ENCODE data around the gene CCNL2. TPM values are rescaled to one million over a fixed set of nuclear protein-coding genes. Genes with fewer than 3 reads are reported as not detected.

CCNL2 gene
- total RNA-seq, 1 donor from 2014 or later, result 134 TPM

- no peaks in the 10 kb centered on the region for H3K27me3 ChIP-seq (ENCODE audit: control insufficient read depth, insufficient read depth, low read length)
- no peak for DNase-seq (ENCODE audit: low read depth)
- TF ChIP-seq CTCF (IDR thresholded peaks at IDR 0.05; ENCODE audit: insufficient read depth, low read length, poor library complexity, severe bottlenecking), result no peak
- H3K4me3 ChIP-seq (ENCODE audit: low read depth, low read length), result no peak overlapping the region
- no peaks in the 10 kb centered on the region for H3K36me3 ChIP-seq (ENCODE audit: control insufficient read depth, insufficient read depth, low read length)
These were observed 31.8 kb downstream of the CCNL2 start for GRCh38 chr1:1367315-1367714.

- no peak for TF ChIP-seq CTCF (IDR thresholded peaks at IDR 0.05; ENCODE audit: insufficient read depth, low read length, poor library complexity, severe bottlenecking)
- Histone ChIP-seq H3K36me3 (ENCODE audit: control insufficient read depth, insufficient read depth, low read length) (no peaks in the 10 kb centered on the region), H3K4me3 (ENCODE audit: low read depth, low read length) (no peak overlapping the region), H3K27me3 (ENCODE audit: control insufficient read depth, insufficient read depth, low read length) (no peaks in the 10 kb centered on the region)
- no peak for DNase-seq (ENCODE audit: low read depth)
These were observed 32.5 kb downstream of the CCNL2 start for GRCh38 chr1:1366699-1367066.

- TF ChIP-seq CTCF (IDR thresholded peaks at IDR 0.05; ENCODE audit: insufficient read depth, low read length, poor library complexity, severe bottlenecking), result no peak
- Histone ChIP-seq H3K36me3 (ENCODE audit: control insufficient read depth, insufficient read depth, low read length) (no peaks in the 10 kb centered on the region), H3K4me3 (ENCODE audit: low read depth, low read length) (no peak overlapping the region), H3K27me3 (ENCODE audit: control insufficient read depth, insufficient read depth, low read length) (no peaks in the 10 kb centered on the region)
- no peak for DNase-seq (ENCODE audit: low read depth)
These were observed 33.0 kb downstream of the CCNL2 start for GRCh38 chr1:1365875-1366698.

- Histone ChIP-seq H3K4me3 (ENCODE audit: low read depth, low read length) (no peak overlapping the region), H3K27me3 (ENCODE audit: control insufficient read depth, insufficient read depth, low read length) (no peaks in the 10 kb centered on the region), H3K36me3 (ENCODE audit: control insufficient read depth, insufficient read depth, low read length) (no peaks in the 10 kb centered on the region)
- TF ChIP-seq CTCF (IDR thresholded peaks at IDR 0.05; ENCODE audit: insufficient read depth, low read length, poor library complexity, severe bottlenecking), result no peak
- DNase-seq (ENCODE audit: low read depth), result no peak
These were observed 34.9 kb downstream of the CCNL2 start for GRCh38 chr1:1364266-1364665.

- DNase-seq (ENCODE audit: low read depth), result no peak
- TF ChIP-seq CTCF (IDR thresholded peaks at IDR 0.05; ENCODE audit: insufficient read depth, low read length, poor library complexity, severe bottlenecking), result no peak
- no peaks in the 10 kb centered on the region for H3K36me3 ChIP-seq (ENCODE audit: control insufficient read depth, insufficient read depth, low read length)
- H3K27me3 ChIP-seq (ENCODE audit: control insufficient read depth, insufficient read depth, low read length), result no peaks in the 10 kb centered on the region
- no peak overlapping the region for H3K4me3 ChIP-seq (ENCODE audit: low read depth, low read length)
These were observed 37.1 kb downstream of the CCNL2 start for GRCh38 chr1:1361982-1362423.
